Liver (tissue), 9 donors: ENCODE results near the gene FAM124A. TPM values are rescaled to one million over a fixed set of nuclear protein-coding genes. Genes with fewer than 3 reads are reported as not detected.
"Not testable (repeated sequence)": the region's sequence is repeated elsewhere in the genome, so short reads cannot be mapped to it uniquely, and the experiment has no call there.

Experiments
- DNase-seq: peaks from one replicate; pipeline ENCODE4 v3.0.0-alpha.2; 2017; ENCODE audit warnings: low spot score
- H3K27ac ChIP-seq, 2 donors: one replicate each; pipeline ENCODE4 v1.7.0; 2013; ENCODE audit warnings: inconsistent platforms in 2 of 2, low read length in 2 of 2, control low read depth in 1 of 2, low read depth in 1 of 2, mild to moderate bottlenecking in 1 of 2
- H3K27me3 ChIP-seq, 4 donors: one replicate each; pipeline versions ENCODE4 v1.6.1 to v1.7.0; 2013; ENCODE audit warnings: low read length in 3 of 4, inconsistent platforms in 1 of 4, mild to moderate bottlenecking in 1 of 4, moderate library complexity in 1 of 4; ENCODE audit not compliant: control insufficient read depth in 4 of 4, insufficient read depth in 4 of 4
- H3K36me3 ChIP-seq, 4 donors: one replicate each; pipeline versions ENCODE4 v1.6.1 to v1.7.0; 2013; ENCODE audit warnings: low read length in 3 of 4, mild to moderate bottlenecking in 3 of 4, low read depth in 1 of 4, moderate library complexity in 1 of 4; ENCODE audit not compliant: control insufficient read depth in 4 of 4, insufficient read depth in 3 of 4
- H3K4me1 ChIP-seq, 4 donors: one replicate each; pipeline versions ENCODE4 v1.6.1 to v1.7.0; 2013; ENCODE audit warnings: low read length in 3 of 4, mild to moderate bottlenecking in 3 of 4, moderate library complexity in 1 of 4; ENCODE audit not compliant: control insufficient read depth in 4 of 4, insufficient read depth in 4 of 4
- H3K4me3 ChIP-seq, 3 donors: one replicate each; pipeline versions ENCODE4 v1.6.1 to v1.7.0; 2013; ENCODE audit warnings: low read length in 3 of 3, control low read depth in 1 of 3, low read depth in 1 of 3, mild to moderate bottlenecking in 1 of 3
- H3K9ac ChIP-seq, 2 donors: one replicate each; pipeline ENCODE4 v1.7.0; 2013; ENCODE audit warnings: low read length in 2 of 2, mild to moderate bottlenecking in 2 of 2, moderate library complexity in 2 of 2, control low read depth in 1 of 2, low read depth in 1 of 2
- H3K9me3 ChIP-seq, 4 donors: one replicate each; pipeline versions ENCODE4 v1.6.1 to v1.7.0; 2013; ENCODE audit warnings: low read length in 3 of 4; ENCODE audit not compliant: control insufficient read depth in 4 of 4
- GABPA ChIP-seq, 2 donors: IDR thresholded peaks in 1 of 2; conservative IDR thresholded peaks in 1 of 2; 2 replicates each; pipeline ENCODE4 v1.6.1; 2016; ENCODE audit warnings: antibody characterized with exemption in 2 of 2, mild to moderate bottlenecking in 1 of 2, moderate library complexity in 1 of 2
- HNF4A ChIP-seq, 2 donors: conservative IDR thresholded peaks; 2 replicates each; pipeline ENCODE4 v1.6.1; 2016; ENCODE audit warnings: antibody characterized with exemption in 2 of 2, mild to moderate bottlenecking in 2 of 2
- JUND ChIP-seq, 2 donors: IDR thresholded peaks; 2 replicates each; pipeline ENCODE4 v1.6.1; 2016; ENCODE audit warnings: antibody characterized with exemption in 2 of 2
- NR2F2 ChIP-seq: IDR thresholded peaks from 2 replicates; pipeline ENCODE4 v1.6.1; 2016; ENCODE audit warnings: antibody characterized with exemption
- RAD21 ChIP-seq, 2 donors: IDR thresholded peaks; 2 replicates each; pipeline ENCODE4 v1.6.1; 2016; ENCODE audit warnings: antibody characterized with exemption in 2 of 2, mild to moderate bottlenecking in 2 of 2
- RXRA ChIP-seq, 2 donors: IDR thresholded peaks; 2 replicates each; pipeline ENCODE4 v1.6.1; 2017 to 2018; ENCODE audit warnings: antibody characterized with exemption in 2 of 2, mild to moderate bottlenecking in 1 of 2
- SP1 ChIP-seq: IDR thresholded peaks from 2 replicates; pipeline ENCODE4 v1.6.1; 2018; ENCODE audit warnings: antibody characterized with exemption, mild to moderate bottlenecking
- TAF1 ChIP-seq: conservative IDR thresholded peaks from 2 replicates; pipeline ENCODE4 v1.6.1; 2016; ENCODE audit warnings: antibody characterized with exemption, mild to moderate bottlenecking
- YY1 ChIP-seq: IDR thresholded peaks from 2 replicates; pipeline ENCODE4 v1.6.1; 2016; ENCODE audit warnings: antibody characterized with exemption, mild to moderate bottlenecking
- WGBS: extraction: QIAGEN DNeasy Blood & Tissue Kit; methylation state at CpG from one replicate; pipeline ENCODE4 v1.1.7; 2013; 5-methylcytosine and 5-hydroxymethylcytosine counted together
- polyA plus RNA-seq, 2 donors: library from polyadenylated mRNA; stranded (reverse) in 1 of 2; unstranded in 1 of 2; fragments of 200-250 nt in 1 of 2; fragments of >200 nt in 1 of 2; fragmentation: Nextera tagmentation in 1 of 2; extraction: Ambion mirVana in 1 of 2; gene quantifications; one replicate each; pipeline versions ENCODE4 v1.2.1 to v1.2.3, GENCODE V29; 2013 to 2015
- total RNA-seq, 2 donors: library from RNA; depleted of rRNA; stranded (reverse); fragments of >200 nt; gene quantifications; one replicate each; pipeline ENCODE4 v1.2.3, GENCODE V29; 2014
- TF ChIP-seq, protein P1 (sequence below): fragments of 150-350 bp; IDR thresholded peaks from 2 replicates; pipeline ENCODE4 v1.5.1; 2017; ENCODE audit warnings: improper control_type of control experiment, low read depth, low read length; ENCODE audit not compliant: missing input control
- TF ChIP-seq, protein P2 (sequence below): IDR thresholded peaks from 2 replicates; pipeline ENCODE4 v1.6.1; 2016; ENCODE audit warnings: antibody characterized with exemption
- TF ChIP-seq, protein P3 (sequence below): IDR thresholded peaks from 2 replicates; pipeline ENCODE4 v1.6.1; 2016; ENCODE audit warnings: antibody characterized with exemption
- donor health status: healthy.
- donor health status: healthy.
- donor health status: healthy.
- donor health status: healthy.
- donor health status: healthy.

Gene FAM124A
- total and polyA plus RNA-seq, 4 donors, result 0.33 to 0.92 (median 0.46) TPM

DNA sequence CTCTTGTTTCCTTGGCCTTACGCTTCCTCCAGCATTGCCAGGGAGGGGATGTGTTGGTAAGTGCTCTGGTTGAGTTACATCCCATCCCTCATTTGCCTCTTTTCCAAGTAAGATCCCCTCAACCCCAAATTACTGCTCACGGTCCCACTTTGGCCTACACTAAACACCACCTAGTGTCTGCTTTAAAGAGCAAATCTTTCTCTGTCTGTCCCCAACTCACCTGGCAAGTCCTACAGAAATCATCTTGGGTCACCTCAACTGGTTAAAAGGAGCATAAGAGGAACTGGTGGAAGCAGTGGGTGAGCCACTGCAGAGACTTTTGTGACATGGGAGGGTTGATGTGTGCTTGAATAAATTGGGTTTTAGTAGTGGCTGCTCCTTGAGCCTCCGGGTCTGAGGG lies 62.1 kb downstream of the FAM124A start:
- H3K4me1 ChIP-seq, result peaks cover 0 to 10% (median 8%) of the 10 kb centered on the region in 4 donors
- TF ChIP-seq RAD21 (IDR thresholded peaks at IDR 0.05), result no peak
- TF ChIP-seq TAF1, result no peak
- no peak for TF ChIP-seq YY1
- H3K27me3 ChIP-seq, result no peaks in the 10 kb centered on the region
- H3K4me3 ChIP-seq, result no peak overlapping the region
- H3K9ac ChIP-seq, result no peak overlapping the region
- WGBS, result 97% methylated on average over 3 of the region's 3 CpGs
- no peaks in the 10 kb centered on the region for H3K36me3 ChIP-seq
- no peak for DNase-seq
- H3K9me3 ChIP-seq, result no peaks in the 10 kb centered on the region
- no peak overlapping the region for H3K27ac ChIP-seq

DNA sequence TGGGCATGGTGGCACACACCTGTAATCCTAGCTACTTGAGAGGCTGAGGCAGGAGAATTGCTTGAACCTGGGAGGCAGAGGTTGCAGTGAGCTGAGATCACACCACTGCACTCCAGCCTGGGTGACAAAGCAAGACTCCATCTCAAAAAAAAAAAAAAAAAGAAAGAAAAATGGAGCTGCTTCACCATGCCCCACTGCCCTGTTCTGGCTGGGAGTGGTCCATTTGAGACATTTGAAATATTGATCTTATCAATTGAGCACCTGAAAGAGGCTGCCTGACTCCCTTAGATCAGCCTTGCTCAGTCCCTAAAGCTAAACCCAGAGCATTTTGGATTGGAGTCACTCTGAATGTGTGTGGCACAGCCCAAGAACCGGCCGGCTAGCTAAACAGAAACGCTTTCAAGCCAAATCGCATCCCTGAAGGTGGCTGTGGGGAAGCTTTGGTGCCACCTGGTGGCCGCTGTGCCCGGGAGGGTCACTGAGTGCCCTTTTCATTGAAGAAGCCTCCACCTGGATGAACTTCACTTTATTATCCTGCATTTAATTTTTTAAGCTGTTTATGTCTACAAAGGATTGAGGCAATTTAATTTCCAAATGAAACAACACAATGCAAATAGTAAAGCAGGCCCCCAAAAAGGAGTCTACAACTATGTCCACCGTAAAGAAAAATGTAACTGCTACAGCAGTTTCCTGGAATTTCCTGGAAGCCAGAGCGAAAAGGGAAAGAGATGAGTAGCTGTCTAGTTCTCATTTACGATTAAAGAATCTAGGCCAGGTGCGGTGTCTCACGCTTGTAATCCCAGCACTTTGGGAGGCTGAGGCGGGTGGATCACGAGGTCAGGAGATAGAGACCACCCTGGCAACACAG lies 64.2 kb downstream of the FAM124A start:
- no peak overlapping the region for H3K9ac ChIP-seq
- no peaks in the 10 kb centered on the region for H3K9me3 ChIP-seq
- H3K4me1 ChIP-seq, result peaks cover 0 to 10% (median 8%) of the 10 kb centered on the region in 4 donors
- H3K4me3 ChIP-seq, result no peak overlapping the region
- 37% methylated on average over 13 of the region's 13 CpGs for WGBS
- TF ChIP-seq, protein P1, sequence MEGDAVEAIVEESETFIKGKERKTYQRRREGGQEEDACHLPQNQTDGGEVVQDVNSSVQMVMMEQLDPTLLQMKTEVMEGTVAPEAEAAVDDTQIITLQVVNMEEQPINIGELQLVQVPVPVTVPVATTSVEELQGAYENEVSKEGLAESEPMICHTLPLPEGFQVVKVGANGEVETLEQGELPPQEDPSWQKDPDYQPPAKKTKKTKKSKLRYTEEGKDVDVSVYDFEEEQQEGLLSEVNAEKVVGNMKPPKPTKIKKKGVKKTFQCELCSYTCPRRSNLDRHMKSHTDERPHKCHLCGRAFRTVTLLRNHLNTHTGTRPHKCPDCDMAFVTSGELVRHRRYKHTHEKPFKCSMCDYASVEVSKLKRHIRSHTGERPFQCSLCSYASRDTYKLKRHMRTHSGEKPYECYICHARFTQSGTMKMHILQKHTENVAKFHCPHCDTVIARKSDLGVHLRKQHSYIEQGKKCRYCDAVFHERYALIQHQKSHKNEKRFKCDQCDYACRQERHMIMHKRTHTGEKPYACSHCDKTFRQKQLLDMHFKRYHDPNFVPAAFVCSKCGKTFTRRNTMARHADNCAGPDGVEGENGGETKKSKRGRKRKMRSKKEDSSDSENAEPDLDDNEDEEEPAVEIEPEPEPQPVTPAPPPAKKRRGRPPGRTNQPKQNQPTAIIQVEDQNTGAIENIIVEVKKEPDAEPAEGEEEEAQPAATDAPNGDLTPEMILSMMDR, result peak; percentile 94
- no peak for TF ChIP-seq GABPA (IDR thresholded peaks at IDR 0.05 in 1 of 2, conservative IDR thresholded peaks at IDR 0.05 in 1 of 2)
- TF ChIP-seq NR2F2, result peak; percentile 19
- no peak for TF ChIP-seq RXRA (IDR thresholded peaks at IDR 0.05)
- no peak for TF ChIP-seq HNF4A (conservative IDR thresholded peaks at IDR 0.05)
- TF ChIP-seq RAD21 (IDR thresholded peaks at IDR 0.05), result peak; percentile 95 to 98
- H3K27ac ChIP-seq, result no peak overlapping the region
- H3K27me3 ChIP-seq, result no peaks in the 10 kb centered on the region
- H3K36me3 ChIP-seq, result no peaks in the 10 kb centered on the region
- DNase-seq, result peak; percentile 79

DNA sequence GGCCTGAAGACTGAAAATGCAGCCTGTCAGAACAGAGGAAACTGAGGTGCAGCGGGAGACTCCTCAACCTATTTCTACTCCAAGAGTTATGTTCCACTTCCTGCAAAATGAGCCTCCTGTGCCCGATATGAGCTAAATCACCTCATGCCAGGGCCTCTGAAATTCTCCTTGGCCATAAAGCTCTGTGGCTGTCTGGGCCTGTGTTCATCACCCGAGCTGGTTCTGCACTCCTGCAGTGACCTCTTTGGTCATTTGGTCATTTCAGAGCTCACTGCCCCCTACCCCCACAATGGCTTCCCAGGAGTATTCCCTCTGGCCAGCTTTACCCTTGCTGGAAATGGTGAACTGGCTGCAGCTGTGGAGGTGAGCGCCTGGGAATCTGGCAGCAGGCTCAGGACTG lies 65.6 kb downstream of the FAM124A start:
- Histone ChIP-seq H3K27ac (no peak overlapping the region), H3K27me3 (no peaks in the 10 kb centered on the region), H3K4me3 (no peak overlapping the region), H3K36me3 (no peaks in the 10 kb centered on the region), H3K4me1 (peaks cover 0 to 3% (median 2%) of the 10 kb centered on the region in 4 donors), H3K9ac (no peak overlapping the region), H3K9me3 (no peaks in the 10 kb centered on the region)
- TF ChIP-seq RXRA (IDR thresholded peaks at IDR 0.05), result no peak
- no peak for TF ChIP-seq YY1
- TF ChIP-seq, protein P2, sequence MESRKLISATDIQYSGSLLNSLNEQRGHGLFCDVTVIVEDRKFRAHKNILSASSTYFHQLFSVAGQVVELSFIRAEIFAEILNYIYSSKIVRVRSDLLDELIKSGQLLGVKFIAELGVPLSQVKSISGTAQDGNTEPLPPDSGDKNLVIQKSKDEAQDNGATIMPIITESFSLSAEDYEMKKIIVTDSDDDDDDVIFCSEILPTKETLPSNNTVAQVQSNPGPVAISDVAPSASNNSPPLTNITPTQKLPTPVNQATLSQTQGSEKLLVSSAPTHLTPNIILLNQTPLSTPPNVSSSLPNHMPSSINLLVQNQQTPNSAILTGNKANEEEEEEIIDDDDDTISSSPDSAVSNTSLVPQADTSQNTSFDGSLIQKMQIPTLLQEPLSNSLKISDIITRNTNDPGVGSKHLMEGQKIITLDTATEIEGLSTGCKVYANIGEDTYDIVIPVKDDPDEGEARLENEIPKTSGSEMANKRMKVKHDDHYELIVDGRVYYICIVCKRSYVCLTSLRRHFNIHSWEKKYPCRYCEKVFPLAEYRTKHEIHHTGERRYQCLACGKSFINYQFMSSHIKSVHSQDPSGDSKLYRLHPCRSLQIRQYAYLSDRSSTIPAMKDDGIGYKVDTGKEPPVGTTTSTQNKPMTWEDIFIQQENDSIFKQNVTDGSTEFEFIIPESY, result no peak
- no peak for TF ChIP-seq JUND (IDR thresholded peaks at IDR 0.05)
- TF ChIP-seq, protein P1, result no peak
- TF ChIP-seq NR2F2, result no peak
- TF ChIP-seq, protein P3, sequence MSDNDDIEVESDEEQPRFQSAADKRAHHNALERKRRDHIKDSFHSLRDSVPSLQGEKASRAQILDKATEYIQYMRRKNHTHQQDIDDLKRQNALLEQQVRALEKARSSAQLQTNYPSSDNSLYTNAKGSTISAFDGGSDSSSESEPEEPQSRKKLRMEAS, result no peak
- TF ChIP-seq SP1, result no peak
- TF ChIP-seq GABPA (IDR thresholded peaks at IDR 0.05 in 1 of 2, conservative IDR thresholded peaks at IDR 0.05 in 1 of 2), result no peak
- WGBS, result 90% methylated on average over 4 of the region's 4 CpGs
- no peak for DNase-seq

DNA sequence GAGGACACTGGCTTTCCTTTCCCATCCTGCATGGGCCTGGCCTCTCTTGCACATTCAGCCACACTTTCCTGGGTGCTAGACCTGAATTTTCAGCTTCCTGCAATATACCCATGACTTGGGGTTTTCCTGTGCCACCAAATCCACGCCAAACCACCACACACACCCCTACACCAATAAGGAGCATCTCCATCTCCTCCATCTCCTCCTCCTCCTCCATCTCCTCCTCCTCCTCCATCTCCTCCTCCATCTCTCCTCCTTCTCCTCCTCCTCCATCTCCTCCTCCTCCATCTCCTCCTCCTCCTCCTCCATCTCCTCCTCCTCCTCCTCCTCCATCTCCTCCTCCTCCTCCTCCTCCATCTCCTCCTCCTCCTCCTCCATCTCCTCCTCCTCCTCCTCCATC lies 66.1 kb downstream of the FAM124A start:
- WGBS, result 74% methylated on average over 1 of the region's 1 CpG
- H3K27ac ChIP-seq, DNase-seq, H3K27me3 ChIP-seq, H3K4me3 ChIP-seq, H3K9me3 ChIP-seq, H3K4me1 ChIP-seq, H3K36me3 ChIP-seq, H3K9ac ChIP-seq: not testable (repeated sequence)
